Lung (tissue), 13 donors: ENCODE measurements around the gene PLCD1. TPM values are rescaled to one million over a fixed set of nuclear protein-coding genes. Genes with fewer than 3 reads are reported as not detected.
A peak's percentile ranks its signal among the peaks of the same experiment; 100 is the strongest.

ENCODE experiments used
- ATAC-seq: fragments of 200-7000 bp; cut with Tn5 transposase; one replicate; pipeline ENCODE4 v1.9.1; 2020; ENCODE audit warnings: moderate number of reproducible peaks; ENCODE audit not compliant: insufficient read depth, low FRiP score
- DNase-seq, 3 donors: peaks; one replicate each; pipeline ENCODE4 v3.0.0-alpha.2; 2013 to 2017
- H3K27ac ChIP-seq, 2 donors: one replicate each; pipeline ENCODE4 v1.5.1; 2013; ENCODE audit warnings: mild to moderate bottlenecking in 2 of 2, moderate library complexity in 2 of 2, control low read depth in 1 of 2, inconsistent platforms in 1 of 2, low read depth in 1 of 2, low read length in 1 of 2
- H3K27me3 ChIP-seq, 3 donors: one replicate each; pipeline ENCODE4 v1.5.1; 2013; ENCODE audit warnings: low read length in 2 of 3; ENCODE audit not compliant: control insufficient read depth in 3 of 3, insufficient read depth in 3 of 3
- H3K36me3 ChIP-seq, 4 donors: one replicate each; pipeline ENCODE4 v1.5.1; 2013; ENCODE audit warnings: low read length in 4 of 4, mild to moderate bottlenecking in 1 of 4, moderate library complexity in 1 of 4; ENCODE audit not compliant: control insufficient read depth in 4 of 4, insufficient read depth in 4 of 4
- H3K4me1 ChIP-seq, 5 donors: one replicate each; pipeline ENCODE4 v1.5.1; 2013; ENCODE audit warnings: low read length in 5 of 5, mild to moderate bottlenecking in 2 of 5, moderate library complexity in 1 of 5; ENCODE audit not compliant: control insufficient read depth in 5 of 5, insufficient read depth in 5 of 5
- H3K4me3 ChIP-seq: one replicate; pipeline ENCODE4 v1.5.1; 2013; ENCODE audit warnings: mild to moderate bottlenecking, control low read depth, moderate library complexity
- H3K9ac ChIP-seq, 2 donors: one replicate each; pipeline ENCODE4 v1.5.1; 2013; ENCODE audit warnings: low read length in 2 of 2, control low read depth in 1 of 2; ENCODE audit not compliant: insufficient read depth in 1 of 2
- H3K9me3 ChIP-seq, 4 donors: one replicate each; pipeline ENCODE4 v1.5.1; 2013; ENCODE audit warnings: low read length in 3 of 4, mild to moderate bottlenecking in 1 of 4, moderate library complexity in 1 of 4; ENCODE audit not compliant: control insufficient read depth in 4 of 4, insufficient read depth in 3 of 4
- CTCF ChIP-seq: IDR thresholded peaks from 2 replicates; pipeline ENCODE4 v1.5.1; 2012; ENCODE audit warnings: mild to moderate bottlenecking; ENCODE audit errors: control extremely low read depth, extremely low read depth
- WGBS, 2 donors: extraction: QIAGEN DNeasy Blood & Tissue Kit; methylation state at CpG; one replicate each; pipeline ENCODE4 v1.1.7; 2013; 5-methylcytosine and 5-hydroxymethylcytosine counted together
- polyA plus RNA-seq, 2 donors: library from polyadenylated mRNA; stranded (reverse); fragments of 200-250 nt; gene quantifications; one replicate each; pipeline ENCODE4 v1.2.1, GENCODE V29; 2013
- small RNA-seq: library from RNA; depleted of rRNA; stranded (forward); fragments of <200 nt; gene quantifications from one replicate; pipeline ENCODE3, GENCODE V24; 2014; ENCODE audit warnings: low replicate concordance
- total RNA-seq, 2 donors: library from RNA; depleted of rRNA in 1 of 2; stranded (reverse); fragments of >200 nt in 1 of 2; gene quantifications; one replicate each; pipeline ENCODE4 v1.2.1, GENCODE V29; 2014 to 2021
- donor health status: control.
- donor health status: control.
- donor health status: Bipolar disorder and iron deficiency.
- donor health status: healthy.
- donor health status: DM: yes; HTN: yes; CAD: no.

Gene PLCD1
- total and polyA plus RNA-seq, 4 donors, result 16.9 to 55.3 (median 21.3) TPM

GRCh38 chr3:37961622-37962431 lies 67.6 kb downstream of the PLCD1 start:
- Histone ChIP-seq H3K4me3 (no peak overlapping the region), H3K9ac (no peak overlapping the region), H3K27ac (peak overlapping the region in 1 of 2 donors; percentile 53), H3K27me3 (no peaks in the 10 kb centered on the region), H3K9me3 (no peaks in the 10 kb centered on the region), H3K36me3 (peaks cover 0 to 15% (median 7%) of the 10 kb centered on the region in 4 donors), H3K4me1 (peaks cover 0 to 36% (median 12%) of the 10 kb centered on the region in 5 donors)
- DNase-seq (peak in 2 of 3 donors; percentile 59 to 68), ATAC-seq (no peak)
- WGBS, 2 donors, result 31 to 34% methylated on average over 6 of the region's 6 CpGs
- no peak for TF ChIP-seq CTCF

GRCh38 chr3:37957539-37957936 lies 71.9 kb downstream of the PLCD1 start:
- Histone ChIP-seq H3K27ac (peak overlapping the region in 1 of 2 donors; percentile 76), H3K36me3 (peaks cover 0 to 23% (median 9%) of the 10 kb centered on the region in 4 donors), H3K4me1 (peaks cover 0 to 46% (median 22%) of the 10 kb centered on the region in 5 donors), H3K27me3 (no peaks in the 10 kb centered on the region), H3K4me3 (no peak overlapping the region), H3K9ac (no peak overlapping the region), H3K9me3 (no peaks in the 10 kb centered on the region)
- WGBS, 2 donors, result 41 to 56% methylated on average over 7 of the region's 7 CpGs
- DNase-seq (no peak), ATAC-seq (no peak)
- no peak for TF ChIP-seq CTCF

Small RNA genes within 50 kb of the gene (small RNA-seq; reads per million reads assigned to genes)
- gene MIR26A1, result 11.8 reads per million, percentile 96 among the genes with 10 or more reads in this experiment
- gene RF00019, result not detected

Other genes starting within 250 kb of the PLCD1 start
- 10 to 100 TPM; 52.8 to 79.1 TPM for gene CTDSPL, start 167.8 kb downstream of the PLCD1 start, total RNA-seq
- 10 to 100 TPM; 12.5 to 14.2 TPM for gene CTDSPL, start 167.8 kb downstream of the PLCD1 start, polyA plus RNA-seq
- gene VILL, start 38.9 kb downstream of the PLCD1 start, total RNA-seq, result 10 to 100 TPM; 18.2 to 26.8 TPM
- 10 to 100 TPM; 10.2 to 32.3 TPM for gene VILL, start 38.9 kb downstream of the PLCD1 start, polyA plus RNA-seq
- gene DLEC1, start 9.6 kb upstream of the PLCD1 start, total RNA-seq, result 10 to 100 TPM; 10.3 to 28.8 TPM
- gene DLEC1, start 9.6 kb upstream of the PLCD1 start, polyA plus RNA-seq, result 1 to 10 TPM; 4.2 to 5.7 TPM
- 100 to 1,000 TPM in 1 of 2 donors, 10 to 100 TPM in 1; 50.1 to 112 TPM for gene ACAA1, start 107.5 kb upstream of the PLCD1 start, total RNA-seq
- 10 to 100 TPM; 83.9 to 94.2 TPM for gene ACAA1, start 107.5 kb upstream of the PLCD1 start, polyA plus RNA-seq
- 10 to 100 TPM; 35.4 to 85.3 TPM for gene MYD88, start 109.0 kb upstream of the PLCD1 start, total RNA-seq
- 100 to 1,000 TPM in 1 of 2 donors, 10 to 100 TPM in 1; 32.5 to 145 TPM for gene MYD88, start 109.0 kb upstream of the PLCD1 start, polyA plus RNA-seq
- gene OXSR1, start 135.9 kb upstream of the PLCD1 start, total RNA-seq, result 10 to 100 TPM; 28.8 to 38.9 TPM
- gene OXSR1, start 135.9 kb upstream of the PLCD1 start, polyA plus RNA-seq, result 10 to 100 TPM; 11.9 to 21.0 TPM
- under 1 TPM in 1 of 2 donors, not detected in 1; 0.64 TPM for gene SLC22A13, start 236.2 kb upstream of the PLCD1 start, total RNA-seq
- gene SLC22A13, start 236.2 kb upstream of the PLCD1 start, polyA plus RNA-seq, result under 1 TPM; 0.08 to 0.20 TPM